H1 (cell line): ENCODE data around the gene PDE6B. TPM values are rescaled to one million over a fixed set of nuclear protein-coding genes. Genes with fewer than 3 reads are reported as not detected.

ENCODE experiments used
- CTCF ChIA-PET: fragments of 300-600 bp; sonication (Branson Sonifier 250); formaldehyde crosslinking; loops from one replicate; lab custom pipeline; 2021; ENCODE audit not compliant: partially characterized antibody; lab: Charles Lee
- POLR2A ChIA-PET: fragments of 300-600 bp; sonication (Branson Sonifier 250); formaldehyde crosslinking; loops from one replicate; lab custom pipeline; 2021; ENCODE audit warnings: inconsistent platforms; ENCODE audit not compliant: partially characterized antibody; lab: Charles Lee
- DNase-seq, 2 experiments: peaks; one replicate each; pipeline versions ENCODE4 v3.0.0 to v3.0.0-alpha.2; 2010 to 2022; ENCODE audit warnings: low spot score in 2 of 2, low read depth in 1 of 2, mixed read lengths in 1 of 2
- FAIRE-seq: peaks from 2 replicates; lab custom pipeline; 2011; peaks lifted over from hg19 to GRCh38; lab: Jason Lieb, UNC
- H2AFZ ChIP-seq: 2 replicates; pipeline ENCODE4 v1.8.1; 2012; ENCODE audit warnings: low read length, inconsistent platforms
- H2AK5ac ChIP-seq: 2 replicates; pipeline ENCODE4 v1.6.1; 2013; ENCODE audit warnings: low read depth, low read length
- H2BK120ac ChIP-seq: replicated peaks from 2 replicates; pipeline ENCODE3; 2013; ENCODE audit warnings: low read depth, low read length, inconsistent platforms
- H2BK12ac ChIP-seq: 2 replicates; pipeline ENCODE4 v1.6.1; 2013; ENCODE audit warnings: low read depth, low read length
- H2BK15ac ChIP-seq: 2 replicates; pipeline ENCODE4 v1.6.1; 2013; ENCODE audit warnings: low read length
- H2BK20ac ChIP-seq: 2 replicates; pipeline ENCODE4 v1.6.1; 2013; ENCODE audit warnings: low read length
- H2BK5ac ChIP-seq: 2 replicates; pipeline ENCODE4 v1.6.1; 2013; ENCODE audit warnings: low read depth, low read length
- H3K14ac ChIP-seq: 2 replicates; pipeline ENCODE4 v1.6.1; 2013; ENCODE audit warnings: inconsistent platforms; ENCODE audit not compliant: insufficient read length
- H3K18ac ChIP-seq: 2 replicates; pipeline ENCODE4 v1.6.1; 2013; ENCODE audit warnings: low read length; ENCODE audit errors: extremely low read depth
- H3K23ac ChIP-seq: 2 replicates; pipeline ENCODE4 v1.6.1; 2013; ENCODE audit warnings: inconsistent platforms; ENCODE audit not compliant: insufficient read length
- H3K23me2 ChIP-seq: 2 replicates; pipeline ENCODE4 v1.6.1; 2013; ENCODE audit warnings: low read depth, low read length
- H3K27ac ChIP-seq: 2 replicates; pipeline ENCODE4 v1.6.1; 2011; ENCODE audit warnings: low read depth, low read length, inconsistent platforms
- H3K27me3 ChIP-seq, 4 experiments: replicated peaks in 1 of 4; 1 replicate in 1 of 4; 2 replicates in 3 of 4; pipeline versions ENCODE4 v1.6.1 to v1.8.1; 2011 to 2013; ENCODE audit warnings: low read length in 3 of 4, mild to moderate bottlenecking in 3 of 4, inconsistent platforms in 2 of 4, mixed read lengths in 2 of 4, moderate library complexity in 1 of 4; ENCODE audit not compliant: control insufficient read depth in 3 of 4, insufficient read depth in 3 of 4; ENCODE audit errors: extremely low read depth in 1 of 4
- H3K36me3 ChIP-seq, 4 experiments: 2 replicates each; pipeline versions ENCODE4 v1.6.1 to v1.8.1; 2011 to 2013; ENCODE audit warnings: mild to moderate bottlenecking in 4 of 4, low read length in 3 of 4, moderate library complexity in 2 of 4, control low read depth in 1 of 4, inconsistent platforms in 1 of 4; ENCODE audit not compliant: insufficient read depth in 4 of 4, control insufficient read depth in 2 of 4
- H3K4ac ChIP-seq: replicated peaks from 2 replicates; pipeline ENCODE3; 2013; ENCODE audit warnings: low read length, low read depth, mixed read lengths, inconsistent platforms; ENCODE audit not compliant: insufficient read length
- H3K4me1 ChIP-seq, 4 experiments: replicated peaks in 1 of 4; 1 replicate in 1 of 4; 2 replicates in 3 of 4; pipeline versions ENCODE4 v1.6.1 to v1.8.1; 2011 to 2013; ENCODE audit warnings: low read length in 3 of 4, inconsistent platforms in 2 of 4, mixed read lengths in 1 of 4; ENCODE audit not compliant: insufficient read depth in 4 of 4, control insufficient read depth in 3 of 4
- H3K4me2 ChIP-seq, 2 experiments: 2 replicates each; pipeline versions ENCODE4 v1.6.1 to v1.8.1; 2011 to 2013; ENCODE audit warnings: low read depth in 2 of 2, low read length in 2 of 2, control low read depth in 1 of 2, inconsistent platforms in 1 of 2, mild to moderate bottlenecking in 1 of 2; ENCODE audit not compliant: insufficient read depth in 1 of 2
- H3K4me3 ChIP-seq, 4 experiments: fragments of 200-600, 300-600 bp in 1 of 4; sonication (generic), shearing (Covaris generic), sonication (Bioruptor Twin) in 1 of 4; 2 replicates each; pipeline versions ENCODE4 v1.5.1 to v1.8.1; 2011 to 2016; ENCODE audit warnings: low read length in 4 of 4, low read depth in 3 of 4, control low read depth in 2 of 4, inconsistent platforms in 2 of 4, mild to moderate bottlenecking in 2 of 4, mixed read lengths in 1 of 4, moderate library complexity in 1 of 4; ENCODE audit not compliant: insufficient read depth in 2 of 4; ENCODE audit errors: extremely low read depth in 1 of 4
- H3K56ac ChIP-seq: replicated peaks from 2 replicates; pipeline ENCODE3; 2013; ENCODE audit warnings: low read depth, mild to moderate bottlenecking, mixed read lengths, low read length, inconsistent platforms; ENCODE audit not compliant: insufficient read length
- H3K79me1 ChIP-seq: 2 replicates; pipeline ENCODE4 v1.6.1; 2013; ENCODE audit warnings: low read depth, low read length, control low read depth
- H3K79me2 ChIP-seq, 2 experiments: 2 replicates each; pipeline versions ENCODE4 v1.6.1 to v1.8.1; 2012 to 2013; ENCODE audit warnings: low read length in 2 of 2, mild to moderate bottlenecking in 2 of 2, inconsistent platforms in 1 of 2; ENCODE audit not compliant: insufficient read depth in 2 of 2, control insufficient read depth in 1 of 2
- H3K9ac ChIP-seq, 4 experiments: replicated peaks in 1 of 4; 1 replicate in 1 of 4; 2 replicates in 3 of 4; pipeline versions ENCODE4 v1.6.1 to v1.8.1; 2011 to 2013; ENCODE audit warnings: low read depth in 3 of 4, low read length in 3 of 4, control low read depth in 2 of 4, mild to moderate bottlenecking in 2 of 4, moderate library complexity in 2 of 4, inconsistent platforms in 1 of 4; ENCODE audit errors: extremely low read depth in 1 of 4
- H3K9me3 ChIP-seq, 2 experiments: 2 replicates each; pipeline versions ENCODE4 v1.6.1 to v1.8.1; 2012 to 2013; ENCODE audit warnings: mild to moderate bottlenecking in 2 of 2, moderate library complexity in 2 of 2, control low read depth in 1 of 2, inconsistent platforms in 1 of 2, low read depth in 1 of 2, low read length in 1 of 2, mixed read lengths in 1 of 2; ENCODE audit not compliant: insufficient read depth in 2 of 2
- H4K20me1 ChIP-seq, 2 experiments: replicated peaks in 1 of 2; 2 replicates each; pipeline versions ENCODE3 to v1.8.1; 2011 to 2013; ENCODE audit warnings: inconsistent platforms in 2 of 2, low read length in 2 of 2, mild to moderate bottlenecking in 1 of 2; ENCODE audit not compliant: insufficient read depth in 2 of 2, control insufficient read depth in 1 of 2
- H4K5ac ChIP-seq: 2 replicates; pipeline ENCODE4 v1.6.1; 2013; ENCODE audit warnings: low read length, low read depth, mixed read lengths, inconsistent platforms; ENCODE audit not compliant: insufficient read length
- H4K8ac ChIP-seq: 2 replicates; pipeline ENCODE4 v1.8.0; 2013; ENCODE audit warnings: mild to moderate bottlenecking, moderate library complexity, low read length, inconsistent platforms; ENCODE audit not compliant: insufficient read depth; ENCODE audit errors: extremely low read depth
- H4K91ac ChIP-seq: replicated peaks from 2 replicates; pipeline ENCODE3; 2013; ENCODE audit warnings: low read length, mixed read lengths, inconsistent platforms; ENCODE audit not compliant: insufficient read length
- WGBS, 2 experiments: shearing (Covaris generic) in 1 of 2; methylation state at CpG; one replicate each; pipeline versions ENCODE4 v1.1.6 to v1.1.7; 2013 to 2015; ENCODE audit warnings: low lambda C conversion rate in 2 of 2, mixed read lengths in 2 of 2, inconsistent platforms in 1 of 2, low coverage in 1 of 2, missing lambda C conversion rate in 1 of 2; ENCODE audit not compliant: insufficient replicate concordance in 2 of 2, insufficient coverage in 1 of 2, insufficient read length in 1 of 2; ENCODE audit errors: extremely low coverage in 1 of 2, missing lambda C conversion rate in 1 of 2; 5-methylcytosine and 5-hydroxymethylcytosine counted together
- polyA plus RNA-seq, 7 experiments: library from polyadenylated mRNA; depleted of rRNA in 3 of 7; stranded (reverse) in 5 of 7; unstranded in 2 of 7; fragments of >200 nt in 5 of 7; fragments of 200-250 nt in 2 of 7; gene quantifications; 1 replicate in 5 of 7; 2 replicates in 1 of 7; 4 replicates in 1 of 7; pipeline versions ENCODE4 v1.2.1 to v1.2.3, GENCODE V29; 2011 to 2013; ENCODE audit warnings: missing spikeins in 2 of 7, mixed read lengths in 2 of 7
- total RNA-seq: library from RNA; stranded (reverse); fragmentation: NEBNext Ultra II Directional; extraction: Animal tissue kit (Norgen Biotek cat#: 25700); gene quantifications from 2 replicates; pipeline ENCODE4 v1.2.1, GENCODE V29; 2021

The PDE6B gene
- total and polyA plus RNA-seq, 2 of the 8 experiments (the other 6 are each of a cell fraction or from before 2014, with no cell fraction given) = 4.1 to 8.4 TPM

DNA sequence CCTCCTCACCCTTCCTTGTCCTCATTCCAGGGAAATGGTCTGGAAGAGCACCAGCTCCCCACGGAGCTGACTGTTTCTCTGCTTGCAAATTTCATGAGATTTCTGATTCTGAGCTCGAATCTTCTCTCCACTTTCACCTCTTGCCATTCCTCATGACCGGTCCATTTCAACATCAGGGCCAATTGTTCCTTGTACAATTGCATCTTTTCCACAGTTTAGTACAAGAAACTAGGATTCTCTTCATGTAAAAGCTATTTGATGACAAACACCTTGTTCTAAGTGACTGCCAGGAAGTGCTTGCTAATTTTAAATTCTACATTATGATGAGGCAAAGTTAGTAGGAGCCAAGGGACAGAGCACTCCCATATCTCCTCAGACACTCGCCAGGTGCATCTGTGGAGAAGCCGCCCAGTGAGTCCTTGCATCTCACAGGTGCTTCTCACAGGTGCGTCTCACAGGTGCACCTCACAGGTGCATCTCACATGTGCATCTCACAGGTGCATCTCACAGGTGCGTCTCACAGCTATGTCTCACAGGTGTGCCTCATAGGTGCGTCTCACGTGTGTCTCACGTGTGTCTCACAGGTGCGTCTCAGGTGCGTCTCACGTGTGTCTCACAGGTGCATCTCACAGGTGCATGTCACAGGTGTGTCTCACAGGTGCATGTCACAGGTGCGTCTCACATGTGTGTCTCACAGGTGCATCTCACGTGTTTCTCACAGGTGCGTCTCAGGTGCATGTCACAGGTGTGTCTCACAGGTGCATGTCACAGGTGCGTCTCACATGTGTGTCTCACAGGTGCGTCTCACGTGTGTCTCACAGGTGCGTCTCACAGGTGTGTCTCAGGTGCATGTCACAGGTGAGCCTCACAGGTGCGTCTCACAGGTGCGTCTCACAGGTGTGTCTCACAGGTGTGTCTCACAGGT, 3.0 kb upstream of the PDE6B start:
- Histone ChIP-seq H2BK5ac (no peak overlapping the region), H3K4me1 (peaks cover 0 to 18% (median 8%) of the 10 kb centered on the region in 4 experiments; a peak in 5 of 7 replicates), H3K23me2 (no peaks in the 10 kb centered on the region), H4K8ac (no peak overlapping the region), H3K4me2 (no peak overlapping the region), H2BK20ac (no peak overlapping the region), H4K20me1 (peaks cover 0 to 3% of the 10 kb centered on the region in 2 experiments), H3K27me3 (peaks cover 0 to 2% (median 0%) of the 10 kb centered on the region in 4 experiments; a peak in 1 of 7 replicates), H3K79me1 (no peaks in the 10 kb centered on the region; the same call in 1 of the 2 replicates), H4K91ac (no peak overlapping the region), H2AK5ac (no peak overlapping the region), H2BK120ac (no peak overlapping the region), H3K23ac (no peak overlapping the region), H3K36me3 (no peaks in the 10 kb centered on the region), H3K18ac (no peak overlapping the region), H2BK15ac (no peak overlapping the region), H3K9ac (peak overlapping the region in 1 of 4 experiments; percentile 14; a peak in 1 of 7 replicates), H2BK12ac (0 out of 2 replicates have a peak overlapping the region, but pooled peaks have one; percentile 60), H3K4me3 (no peak overlapping the region), H3K9me3 (no peaks in the 10 kb centered on the region), H3K79me2 (no peaks in the 10 kb centered on the region), H3K14ac (no peak overlapping the region), H4K5ac (no peak overlapping the region), H3K56ac (no peak overlapping the region), H3K4ac (no peak overlapping the region), H2AFZ (no peak overlapping the region), H3K27ac (no peak overlapping the region)
- WGBS, 2 experiments = 93% methylated on average over 22 of the region's 22 CpGs; no CpG with 5 or more reads in 1 of the 2 experiments
- DNase-seq = no peak
- POLR2A ChIA-PET = no interaction called here
- no peak for FAIRE-seq
- CTCF ChIA-PET = no interaction called here
